Progenitor cell of endocrine pancreas (in vitro differentiated cells): ENCODE results near the gene JPH3. TPM values are rescaled to one million over a fixed set of nuclear protein-coding genes. Genes with fewer than 3 reads are reported as not detected.

Experiments
- DNase-seq: peaks from one replicate; pipeline ENCODE4 v3.0.0; 2021; ENCODE audit warnings: low spot score; ENCODE audit not compliant: unreplicated experiment
- H3K27ac Mint-ChIP-seq: 2 replicates; pipeline ENCODE4 v1.8.0; 2021; ENCODE audit warnings: mild to moderate bottlenecking, moderate library complexity, mixed read lengths
- H3K27me3 Mint-ChIP-seq: 2 replicates; pipeline ENCODE4 v1.8.0; 2021; ENCODE audit warnings: mixed read lengths
- H3K36me3 Mint-ChIP-seq: 2 replicates; pipeline ENCODE4 v1.8.0; 2022; ENCODE audit warnings: mixed read lengths; ENCODE audit not compliant: insufficient read depth
- H3K4me1 Mint-ChIP-seq: 2 replicates; pipeline ENCODE4 v1.8.0; 2021; ENCODE audit warnings: low read depth, mixed read lengths
- H3K4me3 Mint-ChIP-seq: 2 replicates; pipeline ENCODE4 v1.8.0; 2021; ENCODE audit warnings: low read depth, mild to moderate bottlenecking, moderate library complexity, mixed read lengths
- H3K9me3 Mint-ChIP-seq: 2 replicates; pipeline ENCODE4 v1.8.0; 2021; ENCODE audit warnings: low read depth, mixed read lengths
- total RNA-seq: library from RNA; stranded (reverse); gene quantifications from 2 replicates; pipeline ENCODE4 v1.2.1, GENCODE V29; 2021
- TF ChIP-seq, protein P1 (sequence below): fragments of 200-600 bp; sonication (generic); IDR thresholded peaks from one replicate; pipeline ENCODE4 v1.5.0; 2021; ENCODE audit warnings: antibody characterized with exemption, mild to moderate bottlenecking; ENCODE audit not compliant: unreplicated experiment

JPH3 gene
- total RNA-seq, 1 donor from 2014 or later = 26.4 TPM

DNA sequence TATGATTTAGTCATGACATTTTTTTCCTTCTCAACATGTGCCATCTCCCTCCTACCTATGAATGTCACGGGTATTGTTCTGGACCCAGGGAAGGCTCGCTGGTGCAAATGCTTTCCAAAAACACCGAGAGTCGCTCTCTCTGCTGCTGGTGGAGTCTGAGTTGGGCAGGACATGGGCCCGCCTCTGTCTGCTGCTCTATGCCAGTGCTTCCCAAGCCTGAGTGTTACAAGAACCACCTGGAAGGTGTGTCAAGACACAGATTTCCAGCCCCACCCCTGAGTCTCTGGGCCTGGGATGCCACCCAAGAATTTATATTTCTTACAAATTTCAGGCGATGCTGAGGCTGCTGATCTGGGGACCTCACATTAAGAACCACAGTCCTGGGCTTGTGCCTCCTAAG is 9.1 kb downstream of the JPH3 start:
- TF ChIP-seq, protein P1, sequence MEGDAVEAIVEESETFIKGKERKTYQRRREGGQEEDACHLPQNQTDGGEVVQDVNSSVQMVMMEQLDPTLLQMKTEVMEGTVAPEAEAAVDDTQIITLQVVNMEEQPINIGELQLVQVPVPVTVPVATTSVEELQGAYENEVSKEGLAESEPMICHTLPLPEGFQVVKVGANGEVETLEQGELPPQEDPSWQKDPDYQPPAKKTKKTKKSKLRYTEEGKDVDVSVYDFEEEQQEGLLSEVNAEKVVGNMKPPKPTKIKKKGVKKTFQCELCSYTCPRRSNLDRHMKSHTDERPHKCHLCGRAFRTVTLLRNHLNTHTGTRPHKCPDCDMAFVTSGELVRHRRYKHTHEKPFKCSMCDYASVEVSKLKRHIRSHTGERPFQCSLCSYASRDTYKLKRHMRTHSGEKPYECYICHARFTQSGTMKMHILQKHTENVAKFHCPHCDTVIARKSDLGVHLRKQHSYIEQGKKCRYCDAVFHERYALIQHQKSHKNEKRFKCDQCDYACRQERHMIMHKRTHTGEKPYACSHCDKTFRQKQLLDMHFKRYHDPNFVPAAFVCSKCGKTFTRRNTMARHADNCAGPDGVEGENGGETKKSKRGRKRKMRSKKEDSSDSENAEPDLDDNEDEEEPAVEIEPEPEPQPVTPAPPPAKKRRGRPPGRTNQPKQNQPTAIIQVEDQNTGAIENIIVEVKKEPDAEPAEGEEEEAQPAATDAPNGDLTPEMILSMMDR = no peak
- Mint-ChIP-seq H3K27me3 (peaks cover 1% of the 10 kb centered on the region), H3K4me3 (no peak overlapping the region), H3K9me3 (no peaks in the 10 kb centered on the region), H3K4me1 (no peaks in the 10 kb centered on the region), H3K36me3 (peaks cover 4% of the 10 kb centered on the region), H3K27ac (no peak overlapping the region)
- no peak for DNase-seq

GRCh38 chr16:87613961-87614360 is 11.7 kb downstream of the JPH3 start:
- DNase-seq = no peak
- TF ChIP-seq, protein P1 = no peak
- no peaks in the 10 kb centered on the region for H3K9me3 Mint-ChIP-seq
- no peaks in the 10 kb centered on the region for H3K27me3 Mint-ChIP-seq
- no peak overlapping the region for H3K4me3 Mint-ChIP-seq
- no peak overlapping the region for H3K27ac Mint-ChIP-seq
- H3K4me1 Mint-ChIP-seq = no peaks in the 10 kb centered on the region
- H3K36me3 Mint-ChIP-seq = no peaks in the 10 kb centered on the region

- Mint-ChIP-seq H3K27ac (no peak overlapping the region), H3K9me3 (no peaks in the 10 kb centered on the region), H3K36me3 (no peaks in the 10 kb centered on the region), H3K4me3 (no peak overlapping the region), H3K4me1 (no peaks in the 10 kb centered on the region), H3K27me3 (no peaks in the 10 kb centered on the region)
- DNase-seq = no peak
- TF ChIP-seq, protein P1 = no peak
Observed at GRCh38 chr16:87615621-87616041, 13.3 kb downstream of the JPH3 start.

- H3K4me3 Mint-ChIP-seq = no peak overlapping the region
- TF ChIP-seq, protein P1 = no peak
- H3K9me3 Mint-ChIP-seq = no peaks in the 10 kb centered on the region
- H3K36me3 Mint-ChIP-seq = no peaks in the 10 kb centered on the region
- DNase-seq = no peak
- H3K27ac Mint-ChIP-seq = no peak overlapping the region
- no peaks in the 10 kb centered on the region for H3K4me1 Mint-ChIP-seq
- H3K27me3 Mint-ChIP-seq = no peaks in the 10 kb centered on the region
Observed at GRCh38 chr16:87616556-87616955, 14.2 kb downstream of the JPH3 start.

DNA sequence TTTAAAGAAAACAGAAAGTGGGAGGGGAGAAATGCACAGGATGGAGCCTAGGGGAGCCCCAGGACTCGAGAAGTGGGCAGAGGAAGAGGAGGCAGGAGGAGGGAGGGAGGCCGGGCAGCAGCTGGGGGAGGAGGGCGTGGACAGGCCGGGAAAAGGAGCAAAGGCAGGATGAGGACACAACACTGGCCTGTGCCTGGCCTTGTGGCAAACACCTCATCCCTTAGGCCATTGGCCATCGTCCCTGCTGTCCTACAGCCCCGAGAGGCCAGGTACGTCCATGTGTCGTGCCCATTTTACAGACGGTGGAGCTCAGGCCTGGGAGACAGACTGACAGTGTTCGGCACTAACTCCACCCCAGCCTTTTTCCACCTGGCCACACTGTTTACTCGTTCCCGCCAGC is 15.9 kb downstream of the JPH3 start:
- TF ChIP-seq, protein P1 = no peak
- Mint-ChIP-seq H3K4me3 (no peak overlapping the region), H3K36me3 (no peaks in the 10 kb centered on the region), H3K9me3 (no peaks in the 10 kb centered on the region), H3K27me3 (no peaks in the 10 kb centered on the region), H3K4me1 (no peaks in the 10 kb centered on the region), H3K27ac (no peak overlapping the region)
- DNase-seq = no peak
